DMS53 treated with DMSO at 0.1 percent for 48 hours (cell line): ENCODE measurements around the gene TNIK.

ENCODE experiments used
- DNase-seq: peaks from one replicate; lab custom pipeline; 2025; ENCODE audit not compliant: unreplicated experiment; lab: John Stamatoyannopoulos, UW

TNIK gene

DNA sequence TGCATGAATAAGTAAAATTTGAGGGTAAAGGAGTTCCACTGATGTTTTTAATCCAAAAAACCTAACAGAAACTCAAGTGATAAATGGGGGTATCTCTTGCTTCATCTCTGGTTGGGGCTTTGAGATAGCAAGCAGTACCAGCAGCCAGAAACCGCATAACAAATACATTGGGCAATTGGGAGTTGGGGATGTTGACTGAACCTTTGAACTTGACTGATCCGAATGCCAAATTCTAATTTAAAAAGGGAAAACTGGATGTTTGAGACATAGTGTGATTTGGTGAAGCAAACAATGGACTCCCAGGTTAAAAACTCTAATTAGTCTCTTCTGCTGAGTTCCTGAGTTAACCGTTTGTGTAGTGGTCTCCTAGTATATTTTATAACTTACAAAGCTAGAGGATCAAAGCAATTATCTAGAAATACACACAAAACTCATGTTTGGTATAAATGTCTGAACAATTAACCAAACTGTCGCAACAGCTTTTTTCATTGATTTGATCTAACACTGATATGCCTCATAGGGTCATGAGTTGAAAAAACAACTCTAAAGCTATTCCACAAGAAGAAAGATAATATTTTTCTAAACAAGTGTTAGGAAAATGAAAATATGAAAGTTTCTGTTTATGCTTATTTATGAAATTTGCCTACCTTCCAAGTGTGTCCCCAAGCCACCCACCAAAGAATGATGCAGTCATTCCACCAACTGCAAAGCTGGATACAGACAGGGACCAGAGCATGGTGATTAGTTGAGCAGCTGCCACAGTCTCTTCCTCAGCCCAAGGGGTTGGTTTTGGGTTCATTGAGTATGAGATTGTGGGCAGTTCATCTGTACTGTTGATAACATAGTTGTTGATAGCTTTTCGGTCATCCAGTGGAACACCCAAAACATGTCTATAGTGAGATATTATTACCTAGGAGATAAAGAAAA, 446.1 kb downstream of the TNIK start:
- no peak for DNase-seq

DNA sequence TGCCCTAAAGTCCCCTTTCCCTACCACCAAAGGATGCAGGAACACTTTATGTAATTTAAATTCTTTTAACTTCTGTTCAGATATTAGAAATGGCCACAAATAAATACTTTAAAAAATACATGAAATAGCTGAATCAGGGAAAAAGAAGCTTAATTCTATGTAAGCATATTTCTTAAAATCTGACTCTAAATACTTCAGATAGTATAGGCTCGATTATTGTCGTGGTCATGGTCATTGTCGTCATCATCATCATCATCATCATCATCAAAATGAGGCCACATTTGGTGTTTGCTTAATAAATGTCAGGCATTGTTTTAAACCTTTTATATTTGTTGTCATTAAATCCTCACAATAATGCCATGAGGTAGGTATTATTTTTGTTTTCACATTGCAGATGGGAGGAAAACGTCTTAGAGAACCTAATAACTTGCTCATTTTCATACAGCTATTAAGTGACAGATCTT, 448.3 kb downstream of the TNIK start:
- no peak for DNase-seq
